CD4-positive, alpha-beta T cell (primary cell): Measurements from ENCODE around the gene RBM19. TPM values are rescaled to one million over a fixed set of nuclear protein-coding genes. Genes with fewer than 3 reads are reported as not detected.
A peak's percentile ranks its signal among the peaks of the same experiment; 100 is the strongest.

Source experiments
- ATAC-seq: fragments of 200-7000 bp; cut with Tn5 transposase; one replicate; pipeline ENCODE4 v1.10.0; 2022; ENCODE audit warnings: mild to moderate bottlenecking; ENCODE audit not compliant: poor library complexity
- CTCF ChIA-PET: fragments of 350-600 bp; sonication (Branson Sonifier 250); formaldehyde crosslinking; loops from one replicate; lab custom pipeline; 2021; ENCODE audit warnings: antibody characterized with exemption, inconsistent platforms; lab: Charles Lee
- POLR2A ChIA-PET: fragments of 350-600 bp; sonication (Branson Sonifier 250); formaldehyde crosslinking; loops from one replicate; lab custom pipeline; 2021; ENCODE audit warnings: antibody characterized with exemption, inconsistent platforms; lab: Charles Lee
- DNase-seq, 14 experiments: peaks; one replicate each; pipeline ENCODE4 v3.0.0-alpha.2; 2013 to 2020; ENCODE audit warnings: mixed read lengths in 2 of 14
- H3K27ac ChIP-seq, 2 donors: one replicate each; pipeline versions ENCODE4 v1.5.1 to v1.7.0; 2013; ENCODE audit warnings: low read length in 2 of 2, low read depth in 1 of 2, mild to moderate bottlenecking in 1 of 2
- H3K27me3 ChIP-seq, 2 experiments: 1 replicate in 1 of 2; 2 replicates in 1 of 2; pipeline versions ENCODE4 v1.6.1 to v1.7.0; 2013; ENCODE audit warnings: low read length in 2 of 2, control low read depth in 1 of 2, mild to moderate bottlenecking in 1 of 2, moderate library complexity in 1 of 2; ENCODE audit not compliant: insufficient read depth in 2 of 2, control insufficient read depth in 1 of 2
- H3K36me3 ChIP-seq: one replicate; pipeline ENCODE4 v1.6.1; 2013; ENCODE audit warnings: low read length, control low read depth; ENCODE audit not compliant: insufficient read depth
- H3K4me1 ChIP-seq: one replicate; pipeline ENCODE4 v1.6.1; 2013; ENCODE audit warnings: low read length, control low read depth; ENCODE audit not compliant: insufficient read depth
- H3K4me3 ChIP-seq: one replicate; pipeline ENCODE4 v1.5.1; 2013; ENCODE audit warnings: mild to moderate bottlenecking, low read length, moderate library complexity
- H3K9me3 ChIP-seq, 2 experiments: 1 replicate in 1 of 2; 2 replicates in 1 of 2; pipeline versions ENCODE4 v1.6.1 to v1.7.0; 2013; ENCODE audit warnings: low read length in 2 of 2, mild to moderate bottlenecking in 2 of 2, control low read depth in 1 of 2, moderate library complexity in 1 of 2; ENCODE audit not compliant: control insufficient read depth in 1 of 2, insufficient read depth in 1 of 2
- H3K27ac Mint-ChIP-seq: one replicate; pipeline ENCODE4 v1.8.0; 2020; ENCODE audit warnings: mixed read lengths
- H3K27me3 Mint-ChIP-seq: one replicate; pipeline ENCODE4 v1.8.0; 2021; ENCODE audit warnings: mixed read lengths
- H3K36me3 Mint-ChIP-seq: one replicate; pipeline ENCODE4 v1.8.0; 2021; ENCODE audit warnings: low read depth, mixed read lengths
- H3K4me1 Mint-ChIP-seq: one replicate; pipeline ENCODE4 v1.8.0; 2021; ENCODE audit warnings: low read depth, mixed read lengths
- H3K4me3 Mint-ChIP-seq: one replicate; pipeline ENCODE4 v1.8.0; 2020; ENCODE audit warnings: mild to moderate bottlenecking, mixed read lengths
- H3K9me3 Mint-ChIP-seq: one replicate; pipeline ENCODE4 v1.8.0; 2020; ENCODE audit warnings: mixed read lengths
- intact Hi-C, 2 experiments: fragments of 100-400 bp; cut with DNase I in 1 of 2; cut with micrococcal nuclease in 1 of 2; formaldehyde crosslinking; loops; one replicate each; pipeline versions ENCODE4 v1.15.1 to v1.9.0; 2023 to 2025; cut with DNase I, micrococcal nuclease
- total RNA-seq, 174 experiments: library from RNA in 2 of 174; stranded (reverse) in 2 of 174; gene quantifications; one replicate each; pipeline ENCODE4 v1.2.3 and lab custom pipeline; 2021 to 2026
- TF ChIP-seq, protein P1 (sequence below): fragments of 200-600 bp; IDR thresholded peaks from one replicate; pipeline ENCODE4 v1.8.0; 2022; ENCODE audit warnings: antibody characterized with exemption, mild to moderate bottlenecking

RBM19 gene
- total RNA-seq, 2 experiments from 2014 or later, result 57.1 to 58.5 TPM

DNA sequence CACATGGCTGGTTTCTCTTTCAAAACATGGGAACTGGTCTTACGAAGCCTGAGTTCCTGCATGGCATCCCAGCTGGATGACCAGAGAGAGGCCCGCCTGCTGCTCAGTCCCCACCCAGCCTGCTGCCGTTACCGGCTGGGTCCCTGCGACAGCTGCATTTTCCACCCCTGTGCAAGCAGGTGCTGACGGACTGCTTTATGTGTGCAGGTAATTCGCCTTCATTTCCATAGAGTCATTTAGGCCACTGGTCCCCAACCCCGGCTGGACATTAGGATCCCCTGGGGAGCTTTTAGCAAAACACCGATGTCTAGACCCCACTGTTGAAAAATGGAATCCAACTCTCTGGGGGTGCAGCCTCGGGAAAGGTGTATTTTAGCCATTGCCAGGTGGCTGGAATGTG, 51.9 kb downstream of the RBM19 start:
- no peaks in the 10 kb centered on the region for H3K4me1 Mint-ChIP-seq
- no peak overlapping the region for H3K4me3 Mint-ChIP-seq
- no peaks in the 10 kb centered on the region for H3K27me3 ChIP-seq
- peaks cover 87% of the 10 kb centered on the region for H3K36me3 Mint-ChIP-seq
- no peaks in the 10 kb centered on the region for H3K27me3 Mint-ChIP-seq
- no peak overlapping the region for H3K4me3 ChIP-seq
- ChIA-PET POLR2A (no interaction called here), CTCF (no interaction called here)
- ATAC-seq (no peak), DNase-seq (no peak)
- peaks cover 69% of the 10 kb centered on the region for H3K36me3 ChIP-seq
- no peak overlapping the region for H3K27ac ChIP-seq
- TF ChIP-seq, protein P1, sequence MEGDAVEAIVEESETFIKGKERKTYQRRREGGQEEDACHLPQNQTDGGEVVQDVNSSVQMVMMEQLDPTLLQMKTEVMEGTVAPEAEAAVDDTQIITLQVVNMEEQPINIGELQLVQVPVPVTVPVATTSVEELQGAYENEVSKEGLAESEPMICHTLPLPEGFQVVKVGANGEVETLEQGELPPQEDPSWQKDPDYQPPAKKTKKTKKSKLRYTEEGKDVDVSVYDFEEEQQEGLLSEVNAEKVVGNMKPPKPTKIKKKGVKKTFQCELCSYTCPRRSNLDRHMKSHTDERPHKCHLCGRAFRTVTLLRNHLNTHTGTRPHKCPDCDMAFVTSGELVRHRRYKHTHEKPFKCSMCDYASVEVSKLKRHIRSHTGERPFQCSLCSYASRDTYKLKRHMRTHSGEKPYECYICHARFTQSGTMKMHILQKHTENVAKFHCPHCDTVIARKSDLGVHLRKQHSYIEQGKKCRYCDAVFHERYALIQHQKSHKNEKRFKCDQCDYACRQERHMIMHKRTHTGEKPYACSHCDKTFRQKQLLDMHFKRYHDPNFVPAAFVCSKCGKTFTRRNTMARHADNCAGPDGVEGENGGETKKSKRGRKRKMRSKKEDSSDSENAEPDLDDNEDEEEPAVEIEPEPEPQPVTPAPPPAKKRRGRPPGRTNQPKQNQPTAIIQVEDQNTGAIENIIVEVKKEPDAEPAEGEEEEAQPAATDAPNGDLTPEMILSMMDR, result no peak
- intact Hi-C loops, result loop anchor here in 1 of 2 experiments (5.0 kb wide), 2 partner anchors 452 to 717 kb away; no protein-coding TSS in a partner anchor
- H3K27ac Mint-ChIP-seq, result no peak overlapping the region
- H3K9me3 ChIP-seq, result no peaks in the 10 kb centered on the region
- no peaks in the 10 kb centered on the region for H3K4me1 ChIP-seq
- no peaks in the 10 kb centered on the region for H3K9me3 Mint-ChIP-seq

DNA sequence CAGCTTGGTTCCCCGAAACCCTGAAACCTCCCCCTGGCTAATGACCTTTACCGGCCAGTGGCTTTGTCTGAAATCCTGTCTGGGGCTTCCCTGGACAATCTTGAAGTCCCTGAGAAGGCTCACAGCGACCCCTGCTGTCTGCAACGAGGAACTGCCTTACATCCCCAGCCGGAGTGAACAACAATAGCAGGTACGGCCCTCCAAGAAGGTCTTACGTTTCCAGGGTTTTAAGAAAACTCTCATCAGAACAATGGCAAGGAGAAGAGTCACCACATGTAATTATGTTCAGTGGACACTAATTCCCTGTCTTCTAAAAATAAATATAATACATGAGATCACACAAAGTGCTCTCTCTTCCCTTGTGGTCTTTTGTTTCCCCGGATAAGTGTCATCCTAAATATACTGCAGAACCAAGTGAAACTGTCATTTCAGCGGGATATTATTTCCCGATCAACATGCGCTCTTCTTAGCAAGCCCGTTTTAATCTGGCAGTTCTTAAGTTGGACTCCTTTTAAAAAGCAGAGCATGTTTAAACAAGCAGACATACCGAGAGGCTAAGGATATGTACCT, 53.3 kb downstream of the RBM19 start:
- H3K27me3 Mint-ChIP-seq, result no peaks in the 10 kb centered on the region
- H3K9me3 Mint-ChIP-seq, result no peaks in the 10 kb centered on the region
- no peaks in the 10 kb centered on the region for H3K9me3 ChIP-seq
- H3K27ac ChIP-seq, result no peak overlapping the region
- DNase-seq, result peak in 13 of 14 experiments; percentile 13 to 63 (median 29)
- no peaks in the 10 kb centered on the region for H3K27me3 ChIP-seq
- CTCF ChIA-PET, result no interaction called here
- TF ChIP-seq, protein P1, result peak; percentile 69
- H3K4me1 Mint-ChIP-seq, result no peaks in the 10 kb centered on the region
- H3K36me3 ChIP-seq, result peaks cover 79% of the 10 kb centered on the region
- no peaks in the 10 kb centered on the region for H3K4me1 ChIP-seq
- no peak overlapping the region for H3K4me3 ChIP-seq
- H3K27ac Mint-ChIP-seq, result no peak overlapping the region
- no peak for ATAC-seq
- intact Hi-C loops, result loop anchor here in 1 of 2 experiments (5.0 kb wide), 2 partner anchors 451 to 716 kb away; no protein-coding TSS in a partner anchor
- no peak overlapping the region for H3K4me3 Mint-ChIP-seq
- POLR2A ChIA-PET, result no interaction called here
- H3K36me3 Mint-ChIP-seq, result peaks cover 86% of the 10 kb centered on the region

DNA sequence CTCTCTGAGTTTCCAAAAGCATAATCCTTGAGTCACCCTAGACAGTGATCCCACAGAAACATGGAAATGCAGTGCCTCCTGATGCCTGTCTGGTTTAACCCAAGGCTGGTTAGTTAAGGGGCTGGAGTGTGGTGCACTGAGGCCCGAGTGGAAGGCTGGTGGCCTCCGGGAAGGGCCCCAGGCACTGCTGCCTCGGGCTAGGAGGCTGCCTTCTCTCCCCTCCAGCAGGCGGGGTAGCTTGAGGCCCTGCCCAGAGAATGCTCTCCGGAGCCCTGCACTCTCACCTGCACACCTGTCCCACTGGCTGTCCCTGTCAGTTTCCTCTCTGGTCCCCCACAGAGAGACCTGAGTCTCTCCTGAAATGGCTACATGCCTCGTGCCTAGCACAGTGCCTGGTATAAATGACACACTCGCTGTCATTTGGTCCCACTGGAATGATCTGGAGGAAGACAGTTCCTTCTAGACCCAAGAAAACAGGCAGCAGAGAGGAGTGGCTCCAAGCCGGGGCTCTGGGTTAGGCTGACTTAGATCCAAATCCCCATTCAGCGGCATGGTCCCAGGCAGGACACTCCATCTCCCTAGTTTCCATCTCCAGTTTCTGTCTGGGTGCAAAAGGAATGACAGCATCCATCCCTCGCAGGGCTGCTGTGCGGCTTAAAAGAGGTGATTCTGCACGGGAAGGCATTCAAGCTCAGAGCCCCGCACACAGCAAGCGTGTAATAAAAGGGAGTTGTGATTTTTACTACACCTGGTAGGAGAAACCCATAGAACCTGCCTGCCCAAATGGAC, 54.0 kb downstream of the RBM19 start:
- no peak overlapping the region for H3K27ac Mint-ChIP-seq
- H3K36me3 Mint-ChIP-seq, result peaks cover 85% of the 10 kb centered on the region
- no peak overlapping the region for H3K4me3 Mint-ChIP-seq
- no peaks in the 10 kb centered on the region for H3K9me3 Mint-ChIP-seq
- H3K9me3 ChIP-seq, result no peaks in the 10 kb centered on the region
- intact Hi-C loops, result loop anchor here in 1 of 2 experiments (5.0 kb wide), 2 partner anchors 450 to 715 kb away; no protein-coding TSS in a partner anchor
- no peaks in the 10 kb centered on the region for H3K4me1 Mint-ChIP-seq
- CTCF ChIA-PET, result no interaction called here
- no peak overlapping the region for H3K27ac ChIP-seq
- H3K4me1 ChIP-seq, result no peaks in the 10 kb centered on the region
- ATAC-seq (no peak), DNase-seq (no peak)
- TF ChIP-seq, protein P1, result no peak
- H3K27me3 ChIP-seq, result no peaks in the 10 kb centered on the region
- no peak overlapping the region for H3K4me3 ChIP-seq
- no peaks in the 10 kb centered on the region for H3K27me3 Mint-ChIP-seq
- peaks cover 81% of the 10 kb centered on the region for H3K36me3 ChIP-seq
- POLR2A ChIA-PET, result no interaction called here
